ENCODE measurements around the gene RAB3B.

RAB3B gene

GRCh38 chr1:51998701-51999100, 8.2 kb upstream of the RAB3B start:
- no peak for TF ChIP-seq EGR1 (IDR thresholded peaks at IDR 0.05)
- no peak for TF ChIP-seq USF1 (IDR thresholded peaks at IDR 0.05)
- no peak for TF ChIP-seq MAX (IDR thresholded peaks at IDR 0.05)
- TF ChIP-seq RAD21 (IDR thresholded peaks at IDR 0.05; ENCODE audit: low read depth): no peak
- TF ChIP-seq TEAD4 (IDR thresholded peaks at IDR 0.05): no peak
- no peak for TF ChIP-seq EP300 (IDR thresholded peaks at IDR 0.05; ENCODE audit: borderline replicate concordance)
- TF ChIP-seq ZBTB7A (IDR thresholded peaks at IDR 0.05; ENCODE audit: low read depth): no peak
- no peak for TF ChIP-seq NFIC (IDR thresholded peaks at IDR 0.05)
- no peak for TF ChIP-seq TCF12 (IDR thresholded peaks at IDR 0.05; ENCODE audit: low read depth)
- TF ChIP-seq, protein P1, sequence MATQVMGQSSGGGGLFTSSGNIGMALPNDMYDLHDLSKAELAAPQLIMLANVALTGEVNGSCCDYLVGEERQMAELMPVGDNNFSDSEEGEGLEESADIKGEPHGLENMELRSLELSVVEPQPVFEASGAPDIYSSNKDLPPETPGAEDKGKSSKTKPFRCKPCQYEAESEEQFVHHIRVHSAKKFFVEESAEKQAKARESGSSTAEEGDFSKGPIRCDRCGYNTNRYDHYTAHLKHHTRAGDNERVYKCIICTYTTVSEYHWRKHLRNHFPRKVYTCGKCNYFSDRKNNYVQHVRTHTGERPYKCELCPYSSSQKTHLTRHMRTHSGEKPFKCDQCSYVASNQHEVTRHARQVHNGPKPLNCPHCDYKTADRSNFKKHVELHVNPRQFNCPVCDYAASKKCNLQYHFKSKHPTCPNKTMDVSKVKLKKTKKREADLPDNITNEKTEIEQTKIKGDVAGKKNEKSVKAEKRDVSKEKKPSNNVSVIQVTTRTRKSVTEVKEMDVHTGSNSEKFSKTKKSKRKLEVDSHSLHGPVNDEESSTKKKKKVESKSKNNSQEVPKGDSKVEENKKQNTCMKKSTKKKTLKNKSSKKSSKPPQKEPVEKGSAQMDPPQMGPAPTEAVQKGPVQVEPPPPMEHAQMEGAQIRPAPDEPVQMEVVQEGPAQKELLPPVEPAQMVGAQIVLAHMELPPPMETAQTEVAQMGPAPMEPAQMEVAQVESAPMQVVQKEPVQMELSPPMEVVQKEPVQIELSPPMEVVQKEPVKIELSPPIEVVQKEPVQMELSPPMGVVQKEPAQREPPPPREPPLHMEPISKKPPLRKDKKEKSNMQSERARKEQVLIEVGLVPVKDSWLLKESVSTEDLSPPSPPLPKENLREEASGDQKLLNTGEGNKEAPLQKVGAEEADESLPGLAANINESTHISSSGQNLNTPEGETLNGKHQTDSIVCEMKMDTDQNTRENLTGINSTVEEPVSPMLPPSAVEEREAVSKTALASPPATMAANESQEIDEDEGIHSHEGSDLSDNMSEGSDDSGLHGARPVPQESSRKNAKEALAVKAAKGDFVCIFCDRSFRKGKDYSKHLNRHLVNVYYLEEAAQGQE (IDR thresholded peaks at IDR 0.05; ENCODE audit: low read depth): no peak
- no peak for TF ChIP-seq CREB1 (IDR thresholded peaks at IDR 0.05; ENCODE audit: low read depth)
- TF ChIP-seq FOXM1 (IDR thresholded peaks at IDR 0.05; ENCODE audit: borderline replicate concordance, low read depth): no peak
- no peak for TF ChIP-seq YY1 (IDR thresholded peaks at IDR 0.05; ENCODE audit: low read depth)
- TF ChIP-seq CEBPB (IDR thresholded peaks at IDR 0.05): no peak
- no peak for TF ChIP-seq TAF1 (IDR thresholded peaks at IDR 0.05; ENCODE audit: low read depth)

DNA sequence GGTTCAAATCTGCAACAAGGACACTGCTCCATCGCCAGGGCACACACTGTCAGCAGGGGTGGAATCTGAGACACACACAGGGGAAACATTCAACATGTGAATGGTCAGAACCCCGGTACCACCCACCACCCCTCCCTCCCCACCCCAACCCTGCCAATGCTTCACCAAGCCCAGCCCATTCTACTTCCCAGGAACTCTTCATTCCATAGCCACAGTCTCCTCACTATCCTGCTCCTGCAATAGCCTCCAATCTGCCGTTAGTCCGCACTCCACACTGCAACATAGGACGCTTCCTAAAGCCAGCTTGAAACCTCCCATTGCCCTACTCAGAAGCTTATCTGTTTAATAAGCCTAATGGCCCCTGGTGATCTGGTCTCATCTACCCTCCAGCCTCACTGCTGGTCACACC, 7.5 kb upstream of the RAB3B start:
- no peak for TF ChIP-seq EP300 (IDR thresholded peaks at IDR 0.05; ENCODE audit: borderline replicate concordance)
- TF ChIP-seq RAD21 (IDR thresholded peaks at IDR 0.05; ENCODE audit: low read depth): no peak
- TF ChIP-seq CREB1 (IDR thresholded peaks at IDR 0.05; ENCODE audit: low read depth): no peak
- TF ChIP-seq TAF1 (IDR thresholded peaks at IDR 0.05; ENCODE audit: low read depth): no peak
- TF ChIP-seq TCF12 (IDR thresholded peaks at IDR 0.05; ENCODE audit: low read depth): no peak
- TF ChIP-seq YY1 (IDR thresholded peaks at IDR 0.05; ENCODE audit: low read depth): no peak
- no peak for TF ChIP-seq CEBPB (IDR thresholded peaks at IDR 0.05)
- TF ChIP-seq, protein P1 (IDR thresholded peaks at IDR 0.05; ENCODE audit: low read depth): no peak

DNA sequence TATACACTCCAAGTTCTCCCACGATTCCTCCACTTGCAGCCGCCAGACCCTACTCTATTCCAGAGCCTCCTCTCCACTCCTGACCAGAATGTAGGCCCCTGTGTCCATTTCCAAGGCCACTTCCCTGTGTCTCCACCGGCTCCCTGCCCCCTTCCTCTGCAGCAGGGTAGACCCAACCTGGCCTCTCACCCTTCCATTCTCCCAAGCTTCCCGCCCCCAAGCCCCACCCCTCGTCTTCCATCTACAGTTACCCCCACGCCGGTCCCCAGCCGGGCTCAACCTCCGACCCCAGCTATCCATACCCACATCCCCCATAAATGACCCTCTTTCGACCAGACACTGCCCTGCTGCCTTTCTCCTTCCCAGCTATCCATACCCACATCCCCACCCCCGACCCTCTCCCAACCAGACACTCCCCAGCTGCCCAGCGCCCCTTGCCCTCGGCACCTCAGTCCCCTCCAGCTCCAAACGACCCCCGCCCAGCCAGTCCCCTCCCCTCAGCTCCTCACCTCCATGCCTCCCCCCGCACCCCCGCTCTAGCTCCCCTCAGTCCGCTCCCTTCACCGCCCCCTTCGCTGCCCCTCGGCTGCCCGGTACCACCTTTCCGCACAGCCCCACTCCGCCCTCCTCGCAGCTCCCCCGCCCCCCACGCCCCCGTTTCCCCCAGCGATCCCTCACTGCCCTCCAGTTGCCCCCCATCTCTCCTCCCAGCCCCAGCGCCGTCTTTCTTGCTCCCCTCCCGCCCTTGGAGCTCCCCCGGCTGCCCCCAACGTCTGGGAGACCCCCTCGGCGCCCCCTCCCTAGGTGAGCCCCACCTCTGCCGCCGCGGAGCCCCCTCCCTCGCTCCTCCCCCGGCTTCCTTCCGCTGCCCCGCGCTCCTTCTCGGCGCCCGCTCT, 670 bp downstream of the RAB3B start:
- TF ChIP-seq YY1 (IDR thresholded peaks at IDR 0.05; ENCODE audit: low read depth): no peak
- no peak for TF ChIP-seq FOXM1 (IDR thresholded peaks at IDR 0.05; ENCODE audit: borderline replicate concordance, low read depth)
- TF ChIP-seq EGR1 (IDR thresholded peaks at IDR 0.05): no peak
- TF ChIP-seq NFIC (IDR thresholded peaks at IDR 0.05): no peak
- TF ChIP-seq ZBTB7A (IDR thresholded peaks at IDR 0.05; ENCODE audit: low read depth): no peak
- TF ChIP-seq TCF12 (IDR thresholded peaks at IDR 0.05; ENCODE audit: low read depth): no peak; the same call in 1 of the 2 replicates
- no peak for TF ChIP-seq USF1 (IDR thresholded peaks at IDR 0.05)
- TF ChIP-seq TAF1 (IDR thresholded peaks at IDR 0.05; ENCODE audit: low read depth): no peak
- no peak for TF ChIP-seq CEBPB (IDR thresholded peaks at IDR 0.05)
- TF ChIP-seq CREB1 (IDR thresholded peaks at IDR 0.05; ENCODE audit: low read depth): no peak
- TF ChIP-seq TEAD4 (IDR thresholded peaks at IDR 0.05): no peak
- TF ChIP-seq EP300 (IDR thresholded peaks at IDR 0.05; ENCODE audit: borderline replicate concordance): no peak
- TF ChIP-seq, protein P1 (IDR thresholded peaks at IDR 0.05; ENCODE audit: low read depth): no peak
- no peak for TF ChIP-seq MAX (IDR thresholded peaks at IDR 0.05)
- no peak for TF ChIP-seq RAD21 (IDR thresholded peaks at IDR 0.05; ENCODE audit: low read depth)

DNA sequence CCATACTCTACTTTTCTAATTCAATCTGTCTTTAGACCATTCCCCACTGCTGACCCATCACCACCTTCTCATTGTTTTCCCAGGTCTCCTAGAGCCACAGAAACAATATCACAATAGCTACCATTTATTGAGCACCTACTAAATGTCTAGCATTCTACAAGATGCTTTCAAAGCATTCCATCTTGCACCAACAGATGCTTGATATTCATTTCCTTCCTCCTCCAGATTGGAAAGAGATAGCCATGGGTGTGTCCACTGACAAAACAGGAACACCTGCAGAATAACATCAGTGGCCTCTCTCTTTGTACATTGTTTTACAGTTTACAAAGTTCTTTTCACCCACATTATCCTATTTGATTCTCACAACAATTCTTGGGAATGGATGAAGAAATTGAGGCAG, 2.2 kb downstream of the RAB3B start:
- no peak for TF ChIP-seq YY1 (IDR thresholded peaks at IDR 0.05; ENCODE audit: low read depth)

All from Ishikawa (cell line).